NCI-H2196 (cell line): ENCODE results near the gene CRACDL.
"Not testable (repeated sequence)": the region's sequence is repeated elsewhere in the genome, so short reads cannot be mapped to it uniquely, and the experiment has no call there.

ENCODE experiments used
- DNase-seq: peaks from one replicate; lab custom pipeline; 2025; ENCODE audit not compliant: unreplicated experiment; lab: John Stamatoyannopoulos, UW

The CRACDL gene

GRCh38 chr2:98886066-98886554 lies 49.9 kb downstream of the CRACDL start:
- no peak for DNase-seq

DNA sequence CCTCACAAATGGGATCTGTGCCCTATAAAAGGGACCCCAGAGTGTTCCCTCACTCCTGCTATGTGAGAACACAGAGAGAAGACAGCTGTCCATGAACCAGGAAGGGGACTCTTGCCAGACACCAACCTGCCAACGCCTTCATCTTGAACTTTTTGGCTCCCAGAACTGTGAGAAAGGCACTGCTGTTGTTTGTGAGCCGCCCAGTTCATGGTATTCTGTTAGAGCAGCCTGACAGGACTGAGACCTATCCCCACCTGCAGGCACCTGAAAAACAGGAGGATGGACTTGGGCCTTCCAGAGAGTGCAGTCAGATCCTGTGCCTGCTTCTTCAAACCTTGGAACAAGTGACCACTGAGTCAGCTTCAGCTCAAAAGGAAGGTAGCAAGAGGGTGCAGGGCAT lies 51.4 kb downstream of the CRACDL start:
- no peak for DNase-seq

GRCh38 chr2:98883780-98884211 lies 52.2 kb downstream of the CRACDL start:
- DNase-seq, result no peak

GRCh38 chr2:98882971-98883779 lies 52.9 kb downstream of the CRACDL start:
- no peak for DNase-seq

DNA sequence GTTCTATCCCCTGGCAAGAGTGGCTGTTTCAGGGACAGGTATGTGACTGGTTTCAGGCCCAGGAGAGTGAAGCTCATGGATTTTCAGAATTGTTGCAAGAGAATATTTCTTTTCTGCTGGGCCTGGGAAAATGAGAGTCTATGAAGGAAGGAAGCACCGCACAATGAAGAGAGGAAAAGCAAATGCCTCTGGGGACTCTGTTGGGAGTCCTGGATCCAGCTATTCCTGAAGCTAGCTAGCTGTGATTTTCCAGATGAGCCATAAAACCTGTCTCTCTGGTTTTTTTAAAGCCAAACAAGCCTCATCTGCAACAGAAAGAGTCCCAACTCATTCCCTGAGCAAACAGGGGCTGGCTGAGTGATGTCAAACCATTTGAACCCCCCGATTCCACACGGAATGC lies 53.7 kb downstream of the CRACDL start:
- DNase-seq, result no peak

DNA sequence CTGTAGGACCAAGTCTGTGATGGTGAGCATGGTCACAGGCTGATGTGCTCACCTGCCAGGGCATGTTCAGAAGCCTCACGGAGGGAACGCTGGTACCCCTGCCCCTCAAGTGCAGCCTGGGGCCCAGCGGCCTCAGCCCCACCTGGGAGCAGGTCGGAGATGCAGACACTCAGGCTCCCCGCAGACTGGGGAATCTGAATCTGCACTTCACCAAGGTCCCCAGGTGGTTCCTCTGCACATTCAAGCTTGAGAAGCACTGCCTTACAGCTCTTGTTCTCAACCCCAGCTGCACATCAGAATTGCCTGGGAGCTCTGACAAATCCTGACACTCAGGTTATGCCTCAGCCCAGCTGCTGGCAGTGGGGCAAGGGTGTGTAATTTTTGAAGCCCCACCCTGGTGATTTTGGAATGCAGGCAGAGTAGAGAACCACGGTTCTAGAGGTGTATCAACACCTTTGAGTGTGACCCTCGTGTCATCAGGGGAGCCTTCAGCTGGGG lies 54.8 kb downstream of the CRACDL start:
- no peak for DNase-seq

GRCh38 chr2:98880266-98881152 lies 55.5 kb downstream of the CRACDL start:
- no peak for DNase-seq

DNA sequence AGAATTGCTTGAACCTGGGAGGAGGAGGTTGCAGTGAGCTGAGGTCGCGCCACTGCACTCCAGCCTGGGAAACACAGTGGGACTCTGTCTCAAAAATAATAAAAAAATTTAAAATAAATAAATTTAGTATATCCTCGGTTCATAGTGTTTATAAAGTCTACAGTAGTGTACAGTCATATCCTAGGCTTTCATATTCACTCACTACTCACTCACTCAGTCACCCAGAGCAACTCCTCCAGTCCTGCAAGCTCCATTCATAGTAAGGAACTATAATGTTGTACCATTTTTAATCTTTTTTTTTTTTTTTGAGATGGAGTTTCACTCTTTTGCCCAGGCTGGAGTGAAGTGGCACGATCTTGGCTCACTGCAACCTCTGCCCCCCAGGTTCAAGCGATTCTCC lies 58.4 kb downstream of the CRACDL start:
- not testable (repeated sequence) for DNase-seq

GRCh38 chr2:98876741-98877140 lies 59.3 kb downstream of the CRACDL start:
- DNase-seq, result no peak

- DNase-seq, result no peak
These were observed 60.3 kb downstream of the CRACDL start for GRCh38 chr2:98875746-98876145.

GRCh38 chr2:98875081-98875728 lies 60.8 kb downstream of the CRACDL start:
- no peak for DNase-seq

DNA sequence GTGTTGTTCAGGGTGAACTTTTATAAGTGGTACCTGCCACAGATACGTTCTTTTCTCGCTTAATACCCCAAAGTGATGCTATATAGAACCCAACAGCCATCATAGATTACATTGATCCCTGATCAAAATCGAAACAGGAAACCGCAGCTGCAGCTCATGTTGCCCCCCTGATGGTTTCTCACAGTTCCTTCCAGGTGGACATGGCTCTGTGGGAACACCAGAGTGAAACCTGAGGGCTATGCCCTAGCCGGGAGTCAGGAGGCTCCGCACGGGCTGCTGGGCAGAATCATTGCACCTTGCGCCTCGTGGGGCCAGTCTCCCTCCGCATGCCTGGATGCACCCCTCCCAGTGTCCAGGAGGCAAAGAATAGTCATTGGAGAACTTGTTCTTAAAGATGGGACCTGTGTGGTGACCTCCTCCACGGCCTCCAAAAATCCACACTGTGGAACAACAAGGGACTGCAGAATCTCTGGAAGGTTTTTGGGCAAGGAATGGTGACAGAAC lies 61.8 kb downstream of the CRACDL start:
- DNase-seq, result no peak

DNA sequence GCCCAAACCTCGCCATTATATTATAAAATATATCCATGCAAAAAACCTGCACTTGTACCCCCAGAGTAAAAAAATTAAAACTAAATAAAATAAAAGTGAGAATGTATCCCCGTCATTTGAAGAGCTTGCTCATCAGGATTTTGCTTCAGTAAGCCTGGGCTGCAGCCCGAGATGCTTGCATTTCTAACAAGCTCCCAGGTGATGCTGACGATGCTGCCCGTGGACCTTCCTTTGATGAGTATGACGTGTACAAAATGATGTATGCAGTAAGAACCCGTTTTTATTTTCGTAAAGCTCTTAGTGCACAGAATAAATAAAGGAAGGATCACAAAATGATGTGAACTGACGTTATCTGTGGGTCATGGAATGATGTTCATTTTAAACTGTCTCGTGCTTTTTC lies 63.5 kb downstream of the CRACDL start:
- DNase-seq, result no peak

DNA sequence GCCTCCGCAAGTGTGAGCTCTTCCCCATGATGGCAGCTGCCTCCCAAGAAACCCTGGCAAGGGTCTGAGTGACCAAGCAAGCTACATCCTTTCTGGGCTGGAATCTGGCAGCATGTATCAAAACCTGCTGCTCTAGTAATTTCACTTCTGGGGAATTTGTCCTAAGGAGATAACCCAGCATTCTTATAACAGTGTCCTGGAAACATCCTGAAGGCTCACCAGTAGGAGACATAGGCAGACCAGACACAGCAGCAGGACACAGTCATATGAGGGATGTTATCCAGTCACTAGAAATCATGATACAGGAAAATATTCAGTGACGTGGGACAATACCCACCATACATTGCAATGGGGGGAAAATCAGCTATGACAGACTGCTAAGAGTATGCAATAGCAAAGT lies 64.5 kb downstream of the CRACDL start:
- DNase-seq, result no peak

GRCh38 chr2:98870516-98871158 lies 65.4 kb downstream of the CRACDL start:
- DNase-seq, result peak; percentile 83

DNA sequence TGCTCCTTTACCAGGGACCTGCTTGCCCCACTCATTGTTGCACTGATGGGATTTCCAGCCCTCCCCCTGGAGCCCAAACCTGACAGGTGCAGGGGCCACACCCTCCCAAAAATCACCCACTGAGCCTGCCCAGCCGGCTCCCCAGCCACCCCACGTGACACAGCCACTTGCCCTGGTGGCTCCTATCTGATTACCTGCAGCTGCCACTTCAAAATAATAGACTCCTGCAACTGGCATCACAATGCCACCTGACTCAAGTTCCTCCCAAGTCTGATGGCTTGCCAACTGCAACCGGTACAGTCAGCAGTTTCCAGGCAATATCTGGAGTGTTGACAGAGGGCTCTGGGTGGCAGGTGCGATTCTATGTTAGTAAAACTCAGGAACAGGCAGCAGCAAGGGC lies 66.2 kb downstream of the CRACDL start:
- DNase-seq, result peak; percentile 98

GRCh38 chr2:98869272-98869641 lies 66.8 kb downstream of the CRACDL start:
- peak; percentile 96 for DNase-seq

GRCh38 chr2:98868548-98869271 lies 67.3 kb downstream of the CRACDL start:
- peak; percentile 30 for DNase-seq

DNA sequence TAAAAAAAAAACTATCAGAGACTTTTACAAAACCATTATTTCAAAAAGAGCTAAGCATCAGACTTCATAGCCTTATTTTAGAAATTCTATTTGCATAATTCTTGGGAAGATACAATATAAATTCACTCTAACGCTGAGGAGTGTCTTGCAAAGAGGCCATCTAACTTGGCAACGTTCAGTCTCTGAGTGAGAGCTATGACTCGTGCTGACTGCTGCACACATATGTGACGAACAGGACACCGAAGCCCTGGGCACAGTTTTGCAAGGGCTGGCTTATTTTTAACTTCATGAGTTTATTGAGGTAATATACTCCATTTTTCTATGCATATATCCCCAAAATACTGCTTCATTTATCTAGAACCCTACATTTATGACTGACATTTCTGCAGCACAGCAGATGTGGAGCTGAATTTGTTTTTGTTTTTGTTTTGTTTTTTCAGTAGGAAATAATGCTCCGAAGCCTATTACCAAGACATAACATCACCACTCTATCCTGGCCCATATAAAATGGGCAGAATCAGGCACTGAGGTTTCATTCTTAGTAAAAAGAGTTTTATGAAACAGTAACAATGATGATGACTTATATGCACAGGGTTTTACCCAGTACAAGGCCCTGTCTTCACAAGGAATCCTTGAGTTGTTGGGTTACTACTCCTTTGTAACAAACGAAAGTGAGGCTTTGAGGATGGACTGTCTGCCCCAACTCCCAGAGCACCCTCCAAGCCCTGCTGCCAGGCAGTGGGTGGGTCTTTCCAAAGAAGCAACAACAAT lies 68.3 kb downstream of the CRACDL start:
- no peak for DNase-seq
